Osteoblast (primary cell): ENCODE data around the gene RFTN1. TPM values are rescaled to one million over a fixed set of nuclear protein-coding genes. Genes with fewer than 3 reads are reported as not detected.

Source experiments
- DNase-seq: peaks from one replicate; pipeline ENCODE4 v3.0.0; 2011; ENCODE audit warnings: low spot score, mixed read lengths; ENCODE audit not compliant: insufficient read length; ENCODE audit errors: missing footprints
- H2AFZ ChIP-seq: 2 replicates; pipeline ENCODE4 v1.6.0; 2011; ENCODE audit warnings: mild to moderate bottlenecking, low read length
- H3K27ac ChIP-seq: 2 replicates; pipeline ENCODE4 v1.5.1; 2011; ENCODE audit warnings: mild to moderate bottlenecking, low read depth, low read length, moderate library complexity
- H3K27me3 ChIP-seq: 2 replicates; pipeline ENCODE4 v1.6.0; 2012; ENCODE audit warnings: mild to moderate bottlenecking, control low read depth, inconsistent platforms, low read length, moderate library complexity; ENCODE audit not compliant: insufficient read depth
- H3K36me3 ChIP-seq: 2 replicates; pipeline ENCODE4 v1.5.1; 2011; ENCODE audit warnings: mild to moderate bottlenecking, low read length, control low read depth, moderate library complexity; ENCODE audit not compliant: insufficient read depth
- H3K4me1 ChIP-seq: 2 replicates; pipeline ENCODE4 v1.5.1; 2011; ENCODE audit warnings: mild to moderate bottlenecking, low read length, control low read depth, moderate library complexity; ENCODE audit not compliant: insufficient read depth
- H3K4me2 ChIP-seq: 2 replicates; pipeline ENCODE4 v1.6.0; 2011; ENCODE audit warnings: mild to moderate bottlenecking, low read length; ENCODE audit not compliant: insufficient read depth
- H3K4me3 ChIP-seq: fragments of 200-600 bp; sonication (generic); 3 replicates; pipeline ENCODE4 v1.5.1; 2012; ENCODE audit warnings: mild to moderate bottlenecking, low read length, inconsistent platforms; ENCODE audit not compliant: insufficient read depth
- H3K79me2 ChIP-seq: 2 replicates; pipeline ENCODE4 v1.6.0; 2012; ENCODE audit warnings: mild to moderate bottlenecking, low read length, control low read depth, inconsistent platforms; ENCODE audit not compliant: insufficient read depth
- H3K9me3 ChIP-seq: 2 replicates; pipeline ENCODE4 v1.5.1; 2011; ENCODE audit warnings: low read depth, low read length, control low read depth
- H4K20me1 ChIP-seq: 2 replicates; pipeline ENCODE4 v1.6.0; 2012; ENCODE audit warnings: mild to moderate bottlenecking, low read length, control low read depth; ENCODE audit not compliant: insufficient read depth
- total RNA-seq: library from RNA; depleted of rRNA; stranded (reverse); fragments of >200 nt; gene quantifications from 2 replicates; pipeline ENCODE4 v1.2.3, GENCODE V29; 2012
- TF ChIP-seq, protein P1 (sequence below): IDR thresholded peaks from 2 replicates; pipeline ENCODE4 v1.5.1; 2011; ENCODE audit warnings: mild to moderate bottlenecking, low read depth, low read length, moderate library complexity; ENCODE audit errors: extremely low read depth

Gene RFTN1
- total RNA-seq, 1 donor = 99.2 TPM

DNA sequence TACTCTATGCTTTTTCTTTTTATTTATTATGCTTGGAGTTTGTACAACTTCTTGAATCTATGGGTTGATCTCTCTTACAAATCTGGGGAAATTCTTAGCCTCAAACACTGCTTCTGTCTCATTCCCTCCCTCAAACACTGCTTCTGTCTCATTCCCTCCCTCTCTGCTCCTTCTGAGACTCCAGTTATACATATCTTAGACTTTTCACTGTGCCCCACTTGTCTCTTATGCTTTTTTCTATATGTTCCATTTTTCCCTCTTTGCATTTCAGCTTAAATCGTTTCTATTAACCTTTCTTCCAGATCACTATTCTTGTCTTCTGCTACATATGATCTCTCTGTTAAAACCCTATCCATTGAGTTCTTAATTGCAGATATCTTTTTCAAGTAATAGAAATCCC is 50.4 kb downstream of the RFTN1 start:
- Histone ChIP-seq H3K4me3 (no peak overlapping the region), H3K9me3 (no peaks in the 10 kb centered on the region), H3K27me3 (no peaks in the 10 kb centered on the region), H3K36me3 (peaks cover 6% of the 10 kb centered on the region), H3K4me1 (peaks cover 17% of the 10 kb centered on the region), H4K20me1 (peaks cover 7% of the 10 kb centered on the region), H2AFZ (no peak overlapping the region), H3K4me2 (no peak overlapping the region), H3K27ac (no peak overlapping the region), H3K79me2 (peaks cover 44% of the 10 kb centered on the region)
- TF ChIP-seq, protein P1, sequence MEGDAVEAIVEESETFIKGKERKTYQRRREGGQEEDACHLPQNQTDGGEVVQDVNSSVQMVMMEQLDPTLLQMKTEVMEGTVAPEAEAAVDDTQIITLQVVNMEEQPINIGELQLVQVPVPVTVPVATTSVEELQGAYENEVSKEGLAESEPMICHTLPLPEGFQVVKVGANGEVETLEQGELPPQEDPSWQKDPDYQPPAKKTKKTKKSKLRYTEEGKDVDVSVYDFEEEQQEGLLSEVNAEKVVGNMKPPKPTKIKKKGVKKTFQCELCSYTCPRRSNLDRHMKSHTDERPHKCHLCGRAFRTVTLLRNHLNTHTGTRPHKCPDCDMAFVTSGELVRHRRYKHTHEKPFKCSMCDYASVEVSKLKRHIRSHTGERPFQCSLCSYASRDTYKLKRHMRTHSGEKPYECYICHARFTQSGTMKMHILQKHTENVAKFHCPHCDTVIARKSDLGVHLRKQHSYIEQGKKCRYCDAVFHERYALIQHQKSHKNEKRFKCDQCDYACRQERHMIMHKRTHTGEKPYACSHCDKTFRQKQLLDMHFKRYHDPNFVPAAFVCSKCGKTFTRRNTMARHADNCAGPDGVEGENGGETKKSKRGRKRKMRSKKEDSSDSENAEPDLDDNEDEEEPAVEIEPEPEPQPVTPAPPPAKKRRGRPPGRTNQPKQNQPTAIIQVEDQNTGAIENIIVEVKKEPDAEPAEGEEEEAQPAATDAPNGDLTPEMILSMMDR = no peak
- no peak for DNase-seq

- Histone ChIP-seq H3K9me3 (no peaks in the 10 kb centered on the region), H3K36me3 (peaks cover 6% of the 10 kb centered on the region), H3K4me3 (no peak overlapping the region), H3K27ac (no peak overlapping the region), H3K79me2 (peaks cover 44% of the 10 kb centered on the region), H3K4me2 (no peak overlapping the region), H3K27me3 (no peaks in the 10 kb centered on the region), H2AFZ (no peak overlapping the region), H4K20me1 (peaks cover 7% of the 10 kb centered on the region), H3K4me1 (peaks cover 17% of the 10 kb centered on the region)
- TF ChIP-seq, protein P1 = no peak
- DNase-seq = no peak
Measured at GRCh38 chr3:16462679-16463078, 50.8 kb downstream of the RFTN1 start.

DNA sequence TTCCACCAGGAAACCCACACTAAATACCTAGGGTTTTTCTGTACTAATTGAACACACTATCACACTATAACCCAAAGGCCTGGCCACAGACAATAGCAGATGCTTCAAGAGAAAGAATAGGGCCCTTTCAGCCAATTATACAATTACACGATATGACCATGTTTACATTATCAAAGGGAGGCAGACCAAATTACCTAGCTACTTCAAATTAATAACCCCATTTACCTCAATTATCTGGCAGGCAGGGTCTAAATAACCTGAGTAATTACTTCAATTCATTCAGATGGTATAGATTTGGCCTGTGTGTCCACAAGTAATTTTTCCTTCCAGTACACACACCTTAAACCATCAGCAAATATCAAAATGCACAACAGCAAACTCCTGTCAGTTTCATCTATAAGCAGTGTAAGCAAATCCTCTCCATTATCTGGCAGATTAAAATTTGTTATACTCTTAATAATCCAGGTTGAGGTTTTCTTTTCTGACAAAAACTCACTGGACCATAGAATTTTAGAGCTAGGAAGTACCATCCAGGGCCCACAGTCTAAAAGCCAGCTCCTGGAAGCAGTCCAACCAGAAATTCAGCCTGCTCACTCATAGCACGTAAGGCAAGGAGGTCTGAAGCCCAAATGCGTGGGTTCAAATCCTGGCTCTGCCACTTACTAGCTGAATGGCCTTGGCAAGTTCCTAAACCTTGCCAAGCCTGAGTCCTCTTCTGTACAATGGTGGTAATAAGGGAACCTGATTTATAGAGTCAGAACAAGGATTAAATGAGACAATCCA is 51.8 kb downstream of the RFTN1 start:
- peaks cover 6% of the 10 kb centered on the region for H3K36me3 ChIP-seq
- H3K4me2 ChIP-seq = no peak overlapping the region
- H2AFZ ChIP-seq = no peak overlapping the region
- DNase-seq = no peak
- H3K27ac ChIP-seq = no peak overlapping the region
- peaks cover 26% of the 10 kb centered on the region for H3K4me1 ChIP-seq
- peaks cover 7% of the 10 kb centered on the region for H4K20me1 ChIP-seq
- H3K79me2 ChIP-seq = peaks cover 37% of the 10 kb centered on the region
- TF ChIP-seq, protein P1 = no peak
- H3K9me3 ChIP-seq = no peaks in the 10 kb centered on the region
- no peaks in the 10 kb centered on the region for H3K27me3 ChIP-seq
- no peak overlapping the region for H3K4me3 ChIP-seq

DNA sequence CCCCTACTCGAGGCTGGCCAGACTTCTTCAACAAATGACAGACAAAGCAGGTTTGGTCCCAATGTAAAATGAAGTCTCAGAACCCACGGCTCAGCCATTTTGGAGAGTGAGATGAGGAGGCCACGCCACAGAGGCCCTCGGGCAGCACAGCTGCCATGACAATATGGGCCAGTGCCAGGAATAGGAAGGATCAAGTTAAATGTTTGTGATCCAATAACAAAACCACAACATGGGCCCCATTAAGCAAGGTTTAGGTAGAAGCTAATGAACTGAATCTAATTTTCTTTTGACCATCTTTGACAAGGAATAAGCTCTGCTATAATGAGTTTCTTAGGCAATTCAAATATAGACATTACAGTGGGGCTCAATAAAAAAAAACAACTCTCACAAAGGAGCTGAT is 52.6 kb downstream of the RFTN1 start:
- H3K79me2 ChIP-seq = peaks cover 33% of the 10 kb centered on the region
- no peak overlapping the region for H2AFZ ChIP-seq
- peaks cover 7% of the 10 kb centered on the region for H4K20me1 ChIP-seq
- no peak for DNase-seq
- peaks cover 30% of the 10 kb centered on the region for H3K4me1 ChIP-seq
- no peak overlapping the region for H3K4me2 ChIP-seq
- H3K9me3 ChIP-seq = no peaks in the 10 kb centered on the region
- H3K27me3 ChIP-seq = no peaks in the 10 kb centered on the region
- H3K27ac ChIP-seq = no peak overlapping the region
- peaks cover 4% of the 10 kb centered on the region for H3K36me3 ChIP-seq
- TF ChIP-seq, protein P1 = no peak
- no peak overlapping the region for H3K4me3 ChIP-seq
